Skin of body (tissue), 2 donors: ENCODE measurements around the gene PPP1R13B. TPM values are rescaled to one million over a fixed set of nuclear protein-coding genes. Genes with fewer than 3 reads are reported as not detected.
"Not testable (repeated sequence)": the region's sequence is repeated elsewhere in the genome, so short reads cannot be mapped to it uniquely, and the experiment has no call there.

Experiments used
- DNase-seq: peaks from one replicate; lab custom pipeline; 2025; lab: John Stamatoyannopoulos, UW
- total RNA-seq: library from RNA; depleted of rRNA; stranded (reverse); fragments of >200 nt; gene quantifications from one replicate; pipeline ENCODE4 v1.2.3, GENCODE V29; 2014

PPP1R13B gene, protein sequence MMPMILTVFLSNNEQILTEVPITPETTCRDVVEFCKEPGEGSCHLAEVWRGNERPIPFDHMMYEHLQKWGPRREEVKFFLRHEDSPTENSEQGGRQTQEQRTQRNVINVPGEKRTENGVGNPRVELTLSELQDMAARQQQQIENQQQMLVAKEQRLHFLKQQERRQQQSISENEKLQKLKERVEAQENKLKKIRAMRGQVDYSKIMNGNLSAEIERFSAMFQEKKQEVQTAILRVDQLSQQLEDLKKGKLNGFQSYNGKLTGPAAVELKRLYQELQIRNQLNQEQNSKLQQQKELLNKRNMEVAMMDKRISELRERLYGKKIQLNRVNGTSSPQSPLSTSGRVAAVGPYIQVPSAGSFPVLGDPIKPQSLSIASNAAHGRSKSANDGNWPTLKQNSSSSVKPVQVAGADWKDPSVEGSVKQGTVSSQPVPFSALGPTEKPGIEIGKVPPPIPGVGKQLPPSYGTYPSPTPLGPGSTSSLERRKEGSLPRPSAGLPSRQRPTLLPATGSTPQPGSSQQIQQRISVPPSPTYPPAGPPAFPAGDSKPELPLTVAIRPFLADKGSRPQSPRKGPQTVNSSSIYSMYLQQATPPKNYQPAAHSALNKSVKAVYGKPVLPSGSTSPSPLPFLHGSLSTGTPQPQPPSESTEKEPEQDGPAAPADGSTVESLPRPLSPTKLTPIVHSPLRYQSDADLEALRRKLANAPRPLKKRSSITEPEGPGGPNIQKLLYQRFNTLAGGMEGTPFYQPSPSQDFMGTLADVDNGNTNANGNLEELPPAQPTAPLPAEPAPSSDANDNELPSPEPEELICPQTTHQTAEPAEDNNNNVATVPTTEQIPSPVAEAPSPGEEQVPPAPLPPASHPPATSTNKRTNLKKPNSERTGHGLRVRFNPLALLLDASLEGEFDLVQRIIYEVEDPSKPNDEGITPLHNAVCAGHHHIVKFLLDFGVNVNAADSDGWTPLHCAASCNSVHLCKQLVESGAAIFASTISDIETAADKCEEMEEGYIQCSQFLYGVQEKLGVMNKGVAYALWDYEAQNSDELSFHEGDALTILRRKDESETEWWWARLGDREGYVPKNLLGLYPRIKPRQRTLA
- 18.1 TPM for total RNA-seq

DNA sequence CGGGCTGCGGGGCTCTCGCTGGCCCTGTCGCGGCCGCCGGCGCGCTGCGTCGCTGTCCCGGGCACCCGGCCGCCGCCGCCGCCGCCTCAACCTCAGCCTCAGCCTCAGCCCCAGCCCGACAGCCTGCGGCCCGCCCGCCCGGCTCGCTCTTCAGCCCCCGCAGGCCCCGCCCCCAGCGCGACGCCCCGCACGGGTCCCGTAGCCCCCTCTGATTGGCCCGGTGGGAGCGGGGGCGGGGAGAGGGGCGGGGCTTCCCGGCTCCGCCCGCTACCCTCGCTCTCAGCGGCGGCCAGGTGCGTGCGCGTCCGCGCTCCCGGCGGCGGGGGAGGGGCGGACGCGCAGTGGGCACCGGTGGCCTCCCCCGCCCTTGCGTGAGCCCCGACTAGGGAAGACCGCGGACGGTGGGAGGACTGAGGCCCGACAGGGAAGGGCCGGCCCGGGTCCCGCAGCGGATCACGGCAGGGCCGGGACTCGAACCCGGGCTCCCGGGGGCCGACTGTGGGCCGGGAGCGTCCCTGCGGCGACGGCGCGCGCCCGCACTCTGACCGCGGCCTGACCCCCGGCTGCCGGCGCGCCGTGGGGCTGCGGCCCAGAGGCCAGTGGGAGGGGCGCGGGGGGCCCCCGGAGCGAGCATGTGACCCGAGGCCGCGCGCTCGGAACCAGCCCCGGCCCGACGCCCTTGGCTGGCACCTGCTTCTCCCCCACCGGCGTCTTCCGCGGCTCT lies at the start of gene PPP1R13B:
Gene PPP1R13B, minus strand, starts transcription at position 125 of the 724 bp plus-strand sequence. CDS start 268 bp downstream, outside the sequence.
- DNase-seq: peak; percentile 56

DNA sequence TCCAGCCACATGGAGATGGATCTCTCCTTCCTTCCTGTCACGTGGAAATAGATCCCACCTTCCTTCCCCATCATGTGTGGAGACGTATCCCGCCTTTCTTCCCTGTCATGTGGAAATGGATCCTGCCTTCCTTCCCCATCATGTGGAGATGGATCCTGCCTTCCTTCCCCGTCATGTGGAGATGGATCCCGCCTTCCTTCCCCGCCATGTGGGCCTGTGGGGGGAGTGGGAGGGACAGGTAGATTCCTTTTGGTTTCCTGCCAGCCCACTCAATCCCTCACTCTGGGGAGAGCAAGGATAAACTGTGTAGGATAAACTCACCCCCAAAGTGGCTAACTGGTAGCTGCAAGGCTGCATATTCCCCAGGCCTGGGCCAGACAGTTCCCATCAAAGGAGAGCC lies 49.2 kb upstream of the PPP1R13B start:
- DNase-seq: no peak

DNA sequence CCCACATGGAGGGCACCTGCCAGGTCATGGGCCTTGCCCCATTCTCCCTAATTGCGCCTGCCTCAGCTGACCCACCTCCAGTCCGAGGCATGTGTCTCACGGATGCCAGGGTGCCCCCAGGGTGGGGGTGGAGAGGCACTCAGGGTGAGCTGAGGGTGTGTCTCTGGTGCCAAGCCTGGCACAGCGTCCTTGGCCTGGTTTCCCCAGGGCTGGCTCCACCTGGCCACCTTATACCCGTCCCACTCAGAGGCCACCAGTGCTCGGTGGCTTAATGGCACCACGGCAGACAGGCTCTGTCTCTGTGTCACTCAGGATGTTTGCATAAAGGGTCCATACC lies 47.3 kb upstream of the PPP1R13B start:
- no peak for DNase-seq

DNA sequence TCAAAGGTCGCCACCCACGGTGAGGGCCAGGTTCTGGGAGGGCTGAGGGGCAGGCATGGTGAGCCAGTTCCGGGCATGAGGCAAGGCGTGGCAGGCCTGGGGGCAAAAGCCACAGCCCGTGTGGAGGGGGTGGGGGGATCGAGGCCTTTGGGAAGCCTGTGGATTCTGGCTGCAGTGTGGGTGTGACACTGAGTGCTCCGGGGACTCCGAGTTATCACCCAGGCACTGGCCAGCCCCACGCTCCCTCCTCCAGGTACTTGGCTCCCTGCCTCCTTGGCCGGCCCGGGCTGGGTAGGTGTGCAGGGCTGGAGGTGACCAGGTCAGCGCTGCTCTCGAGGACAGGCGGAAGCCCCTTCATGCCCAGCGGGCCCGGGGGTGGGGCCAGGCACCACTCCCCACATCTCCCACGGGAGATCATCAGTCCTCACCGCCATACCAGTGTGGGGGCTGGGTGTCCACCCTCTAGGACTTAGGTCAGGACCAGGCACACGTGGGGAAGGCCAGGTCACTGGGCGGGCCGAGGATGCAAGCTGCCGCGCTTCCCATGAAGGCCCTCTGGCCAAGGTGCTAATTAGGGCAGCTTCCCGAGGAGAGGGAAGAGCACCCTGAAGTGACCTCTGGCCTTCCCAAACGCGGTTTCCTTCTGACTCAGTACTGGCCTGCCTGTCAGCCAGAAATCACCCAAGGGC lies 46.8 kb upstream of the PPP1R13B start:
- no peak for DNase-seq

DNA sequence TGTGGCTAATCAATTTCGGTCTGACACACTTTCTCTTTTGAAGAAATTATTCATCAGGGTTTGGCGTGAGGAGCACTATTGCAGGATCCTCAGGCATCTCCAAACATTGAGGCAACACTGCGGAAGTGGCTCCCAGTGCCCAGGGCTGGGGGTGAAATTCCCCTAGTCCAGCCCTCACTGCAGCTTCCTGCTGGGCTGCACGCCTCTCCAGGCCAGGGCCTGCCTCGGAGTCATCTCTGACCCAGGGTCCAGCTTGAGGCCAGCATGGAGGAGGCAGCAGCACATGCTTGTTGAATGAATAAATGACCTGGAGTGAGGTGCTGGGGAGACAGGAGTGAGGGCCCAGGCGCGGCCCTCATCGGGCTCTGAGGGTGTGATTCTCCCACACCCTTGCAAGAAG lies 44.9 kb upstream of the PPP1R13B start:
- no peak for DNase-seq

DNA sequence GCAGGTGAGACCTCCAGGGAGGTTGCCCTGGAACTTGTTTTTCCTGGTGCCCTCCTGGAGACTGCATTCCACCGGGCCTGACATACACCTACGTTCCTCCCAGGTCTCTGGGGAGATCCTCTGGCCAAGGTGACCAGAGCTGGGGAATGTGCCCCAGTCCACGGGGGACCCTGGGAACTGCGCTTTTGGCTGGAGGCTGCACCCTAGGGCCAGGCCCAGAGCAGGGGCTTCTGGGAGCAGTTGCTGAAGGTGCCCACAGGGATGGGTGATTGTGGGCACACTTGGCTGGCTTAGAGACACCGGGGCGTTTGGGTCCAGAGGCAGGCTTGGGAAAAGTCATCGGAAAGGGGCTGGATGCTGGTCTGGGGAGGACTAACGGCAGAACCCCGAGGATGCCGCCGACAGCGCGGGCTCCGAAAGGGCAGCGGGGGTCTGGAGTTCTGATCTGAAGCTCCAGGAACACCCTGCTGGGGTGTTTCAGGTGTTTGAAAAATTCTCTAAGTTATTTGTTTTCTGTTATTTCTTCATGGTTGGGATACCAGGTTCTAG lies 44.4 kb upstream of the PPP1R13B start:
- no peak for DNase-seq

DNA sequence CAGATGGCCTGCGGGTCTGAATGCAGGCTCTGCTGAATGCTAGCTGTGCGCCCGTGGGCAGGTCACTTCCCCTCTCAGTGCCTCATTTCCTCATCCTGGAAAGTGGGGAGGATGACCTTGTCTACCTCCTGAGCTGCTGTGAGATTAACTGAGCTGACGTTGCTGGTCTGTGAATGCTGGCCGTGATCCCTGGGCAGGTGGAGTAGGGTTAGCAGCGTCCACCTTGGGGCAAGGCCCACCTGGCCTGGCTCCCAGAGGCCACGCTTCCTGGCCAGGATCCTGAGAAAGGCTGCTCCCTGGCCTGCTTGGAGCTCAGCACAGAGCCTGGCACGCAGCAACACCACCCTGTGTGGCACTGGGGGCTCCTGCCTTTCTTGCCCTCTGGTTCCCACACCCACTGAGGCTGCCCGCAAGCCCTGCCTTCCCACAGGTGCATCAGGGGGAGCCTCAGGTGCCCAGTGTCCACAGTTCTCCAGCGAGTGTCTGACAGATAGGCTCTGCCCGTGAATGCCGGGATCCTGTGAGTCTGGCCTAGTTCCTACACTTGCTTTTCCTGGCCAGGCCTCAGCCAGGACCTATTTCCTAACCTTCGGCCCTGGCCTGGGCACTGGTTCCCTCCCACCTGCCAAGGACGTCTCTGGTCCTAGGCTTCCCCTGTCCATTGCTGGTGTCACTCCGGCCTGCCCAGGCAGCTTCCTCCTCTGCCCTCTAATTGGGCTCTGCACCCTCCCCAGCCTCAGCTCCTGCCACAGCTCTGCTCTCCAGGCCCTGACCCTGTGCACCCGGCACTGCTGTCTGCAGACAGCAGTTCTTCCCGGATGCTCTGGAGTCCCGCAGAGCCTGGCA lies 43.7 kb upstream of the PPP1R13B start:
- no peak for DNase-seq

DNA sequence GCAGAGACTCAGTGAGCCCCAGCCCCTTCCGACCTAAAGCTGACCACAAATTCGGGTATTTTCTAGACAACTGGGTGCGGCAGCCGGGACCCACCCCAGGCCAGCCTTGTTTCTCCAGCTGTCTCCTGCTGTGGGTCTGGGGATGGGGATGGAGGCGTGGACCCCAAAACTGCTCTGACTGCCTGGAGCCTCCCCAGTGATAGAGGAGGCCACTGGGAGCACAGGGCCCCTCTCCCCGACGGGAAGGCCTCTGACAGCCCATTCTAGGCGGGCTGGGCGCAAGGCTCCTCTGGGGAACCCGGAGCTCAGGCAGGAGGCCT lies 42.6 kb upstream of the PPP1R13B start:
- DNase-seq: no peak

DNA sequence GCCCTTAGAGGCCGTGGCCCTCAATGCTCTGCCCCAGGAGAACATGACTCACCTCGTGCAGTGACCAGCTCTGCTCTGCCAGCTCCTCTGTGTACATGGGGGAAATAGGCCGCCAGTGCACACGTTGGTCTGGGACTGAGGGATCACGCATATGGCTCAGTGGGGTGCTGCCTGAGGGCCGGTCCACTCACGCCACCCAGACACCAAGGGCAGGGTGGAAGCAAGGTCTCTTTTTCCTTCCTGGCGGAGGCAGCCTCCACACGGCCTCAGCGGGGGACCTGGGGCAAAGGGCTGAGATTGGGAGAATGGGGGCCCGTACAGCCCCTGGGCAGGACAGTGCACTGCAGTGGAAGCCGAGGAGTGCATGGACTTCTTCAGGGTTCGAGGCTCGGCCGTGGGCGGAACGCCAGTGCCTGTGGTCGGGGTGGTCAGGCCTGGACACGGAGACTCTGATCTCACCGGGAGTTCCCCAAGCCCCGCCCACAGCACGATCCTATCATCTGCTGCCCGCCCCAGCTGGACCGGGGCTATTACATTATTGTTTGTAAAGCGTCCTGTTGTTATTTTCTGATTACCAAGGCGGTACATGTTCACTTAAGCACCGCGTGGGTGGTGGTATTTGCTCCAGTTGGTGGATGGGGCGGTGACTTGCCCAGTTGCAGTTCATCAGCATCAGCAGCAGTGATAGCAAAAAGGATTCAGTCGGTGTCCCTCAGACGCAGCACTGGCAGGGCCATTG lies 42.1 kb upstream of the PPP1R13B start:
- DNase-seq: no peak

DNA sequence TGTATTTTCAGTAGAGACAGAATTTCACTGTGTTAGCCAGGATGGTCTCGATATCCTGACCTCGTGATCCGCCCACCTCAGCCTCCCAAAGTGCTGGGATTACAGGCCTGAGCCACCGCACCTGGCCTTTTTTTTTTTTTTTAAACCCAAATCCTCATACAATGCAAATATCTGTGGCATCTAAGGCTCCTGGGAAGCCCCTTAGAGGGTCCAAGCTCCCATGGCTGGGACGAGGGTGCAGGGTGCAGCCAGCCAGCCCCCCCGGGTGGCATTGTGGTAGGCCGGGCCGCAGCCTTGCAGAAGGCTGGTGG lies 41.6 kb upstream of the PPP1R13B start:
- not testable (repeated sequence) for DNase-seq

DNA sequence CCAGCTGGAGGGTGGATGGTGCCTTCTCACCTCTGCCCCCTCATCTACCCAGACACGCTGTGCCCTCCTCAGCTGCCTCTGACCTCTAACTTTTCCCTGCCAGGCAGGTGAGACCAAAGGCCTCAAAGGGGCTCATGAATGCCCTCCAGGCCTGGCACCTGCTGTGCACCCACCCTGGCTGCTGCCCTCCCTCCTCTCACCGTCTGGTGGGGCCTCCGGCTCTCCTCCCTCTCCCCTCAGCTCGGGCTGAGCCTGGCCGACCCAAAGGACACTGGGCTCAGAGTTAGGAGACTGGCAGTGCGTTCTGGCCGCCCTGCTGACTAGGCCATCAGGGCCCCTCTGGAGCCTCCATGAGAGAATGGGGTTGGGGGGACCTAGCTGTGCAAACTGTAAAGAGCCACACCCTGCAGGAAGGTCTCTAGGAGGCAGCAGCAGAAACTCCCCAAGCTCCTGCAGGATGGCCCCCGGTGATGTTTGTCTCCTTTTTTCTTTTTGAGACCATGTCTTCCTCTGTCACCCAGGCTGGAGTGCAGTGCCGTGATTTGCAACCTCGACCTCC lies 40.3 kb upstream of the PPP1R13B start:
- no peak for DNase-seq

DNA sequence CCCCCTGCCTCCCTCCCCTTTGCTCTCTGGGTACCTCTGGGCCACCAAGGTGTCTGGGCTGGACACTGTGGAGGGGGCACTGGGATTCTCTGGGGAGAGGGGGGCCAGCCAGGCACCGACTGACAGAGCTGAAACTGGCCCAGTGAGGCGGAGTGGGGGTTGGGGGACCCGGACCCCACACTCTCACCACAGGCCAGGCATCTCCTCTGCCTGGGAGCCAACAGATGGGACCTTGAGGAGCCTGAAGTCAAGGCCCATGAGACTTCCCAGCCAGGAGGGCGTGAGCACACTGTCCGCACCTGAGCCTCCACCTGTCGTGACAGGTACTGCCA lies 39.8 kb upstream of the PPP1R13B start:
- DNase-seq: no peak

DNA sequence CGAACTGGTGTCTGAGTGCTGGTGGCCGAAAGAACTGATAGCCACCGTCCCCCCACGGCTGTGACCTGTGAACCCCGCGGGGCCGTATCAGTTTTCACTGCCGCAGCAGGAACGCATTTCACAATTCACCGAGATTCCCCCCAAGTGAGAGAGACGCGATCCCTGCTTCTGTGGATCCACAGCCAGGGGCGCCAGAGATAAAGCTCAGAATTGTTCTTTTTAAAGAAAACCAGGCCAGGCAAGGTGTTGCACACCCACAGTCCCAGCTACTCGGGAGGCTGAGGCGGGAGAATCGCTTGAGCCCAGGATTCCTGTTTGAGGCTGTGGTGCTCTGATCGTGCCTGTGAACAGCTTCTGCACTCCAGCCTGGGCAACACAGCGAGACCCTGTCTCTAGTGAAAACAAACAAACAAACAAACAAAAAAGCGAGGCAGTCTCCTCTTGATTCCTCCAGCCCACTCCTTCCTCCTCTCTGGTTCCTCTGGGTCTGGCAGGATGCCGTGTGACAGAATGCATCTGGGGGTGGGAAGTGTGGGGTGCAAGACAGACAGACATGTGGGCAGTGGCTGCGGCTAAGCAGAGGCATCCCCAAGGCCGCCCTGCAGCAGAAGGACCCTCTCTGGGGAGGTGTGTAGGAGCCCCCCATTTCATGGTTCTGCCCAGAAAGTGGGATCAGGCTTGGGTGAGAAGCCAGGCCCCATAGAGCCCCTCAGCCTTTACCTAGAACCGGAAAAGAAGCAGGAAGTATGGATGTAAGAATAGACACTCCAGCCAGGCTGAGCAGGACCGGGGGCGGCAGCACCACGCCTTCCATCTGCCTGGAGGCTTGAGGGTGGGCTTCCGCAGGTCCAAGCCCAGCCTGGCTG lies 39.2 kb upstream of the PPP1R13B start:
- DNase-seq: no peak

DNA sequence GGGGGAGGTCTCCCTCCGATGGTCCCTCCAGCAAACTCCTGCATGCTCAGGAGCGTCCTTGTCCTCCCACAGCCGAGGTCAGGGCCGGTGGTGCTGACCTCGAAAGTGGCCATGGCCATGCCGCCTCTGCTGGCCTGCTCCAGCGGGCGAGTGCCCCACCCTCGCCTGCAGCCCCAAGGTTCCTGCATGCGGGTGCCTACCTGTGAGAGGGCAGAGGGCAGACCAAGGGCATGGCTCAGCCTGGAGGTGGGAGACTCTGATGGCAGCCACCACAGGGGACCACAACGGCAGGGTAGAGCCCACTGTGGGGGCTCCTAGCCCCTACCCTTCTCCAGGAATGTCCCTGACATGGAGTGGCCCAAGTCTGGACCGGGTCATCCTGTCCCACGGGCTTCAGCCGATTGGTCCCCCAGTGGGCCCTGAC lies 38.1 kb upstream of the PPP1R13B start:
- no peak for DNase-seq

DNA sequence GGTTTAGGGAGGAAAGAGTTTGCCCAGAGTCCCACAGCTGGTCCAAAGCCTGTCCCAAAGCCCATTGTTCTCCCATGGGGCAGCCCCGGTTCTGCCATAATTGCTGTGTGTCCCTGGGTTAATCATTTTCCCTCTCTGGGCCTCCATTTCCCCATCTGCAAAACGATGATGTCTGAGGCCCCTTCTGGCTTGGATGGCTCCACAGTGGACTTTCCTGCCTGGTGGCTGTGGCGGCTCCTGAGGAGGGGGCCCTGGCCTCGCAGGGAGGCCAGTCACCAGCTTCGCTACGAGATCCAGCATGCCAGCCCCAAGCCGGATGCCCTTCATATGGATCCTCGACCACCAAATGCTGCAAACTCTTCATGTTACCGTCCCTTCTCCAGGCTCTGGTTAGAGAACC lies 37.5 kb upstream of the PPP1R13B start:
- DNase-seq: no peak

DNA sequence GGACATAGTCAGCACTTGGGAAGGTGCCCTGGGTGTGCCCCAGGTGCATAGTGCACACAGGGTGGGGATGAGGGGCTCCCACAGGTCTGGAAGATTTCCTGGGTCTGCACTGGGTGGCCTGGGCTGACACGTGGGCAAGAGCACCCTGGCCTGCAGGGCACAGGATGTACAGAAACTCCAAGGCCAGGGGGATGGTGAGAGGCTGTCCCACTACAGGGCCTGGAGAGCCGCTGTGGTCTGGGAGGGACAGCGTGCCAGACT lies 35.8 kb upstream of the PPP1R13B start:
- no peak for DNase-seq

DNA sequence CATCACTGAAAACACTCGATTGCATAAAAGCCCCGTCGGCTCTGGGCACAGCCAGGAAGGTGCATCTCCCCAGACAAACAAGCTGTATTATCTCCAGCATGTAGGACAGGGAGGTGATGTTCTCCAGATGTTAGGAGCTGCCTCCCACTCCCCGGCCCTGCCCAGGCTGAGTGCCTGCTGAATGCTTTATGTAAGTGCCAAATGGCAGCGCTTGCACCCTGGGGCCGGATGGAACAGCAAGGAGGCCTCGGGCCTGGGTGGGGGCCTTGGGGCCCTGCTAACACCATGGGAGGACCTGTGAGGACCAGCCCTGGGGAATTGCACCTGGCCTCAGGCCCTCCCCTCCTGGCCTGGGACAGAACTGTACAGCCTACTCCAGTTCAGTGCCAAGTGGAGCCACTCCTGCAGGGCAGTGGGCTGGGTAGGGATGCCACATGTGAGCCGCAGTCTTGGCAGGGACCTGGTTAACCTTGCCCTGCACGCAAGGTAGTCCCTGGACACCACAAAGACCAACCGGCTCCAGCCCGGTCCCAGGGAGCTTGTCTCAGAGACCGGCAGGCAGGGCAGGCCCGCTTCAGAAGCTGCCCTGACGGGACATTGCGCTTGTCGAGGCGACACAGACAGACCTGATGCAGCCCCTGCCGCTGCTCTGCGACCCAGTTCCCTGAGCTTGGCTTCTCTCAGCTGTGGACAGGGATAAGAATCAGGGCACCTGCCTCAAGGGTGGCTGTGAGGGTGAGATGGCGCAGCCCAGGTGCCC lies 35.3 kb upstream of the PPP1R13B start:
- no peak for DNase-seq
